ENCODE results near the gene OGG1.
A peak's percentile ranks its signal among the peaks of the same experiment; 100 is the strongest.

The OGG1 gene

GRCh38 chr3:9749645-9750555, at the start of gene OGG1:
TSS of gene OGG1 (plus strand) at chr3:9749952. CDS start at chr3:9750287, 335 bp downstream.
- DNase-seq (ENCODE audit: low spot score): peak; percentile 97

- no peak for DNase-seq (ENCODE audit: low spot score)
These were observed 49.2 kb upstream of the OGG1 start for GRCh38 chr3:9700536-9700935.

GRCh38 chr3:9701006-9701405, 48.7 kb upstream of the OGG1 start:
- no peak for DNase-seq (ENCODE audit: low spot score)

- no peak for DNase-seq (ENCODE audit: low spot score)
These were observed 48.0 kb upstream of the OGG1 start for GRCh38 chr3:9701711-9702110.

- DNase-seq (ENCODE audit: low spot score): no peak
These were observed 46.5 kb upstream of the OGG1 start for GRCh38 chr3:9703240-9703639.

- DNase-seq (ENCODE audit: low spot score): no peak
These were observed 45.9 kb upstream of the OGG1 start, which contains the start of gene CPNE9 for GRCh38 chr3:9703736-9704346. TSS of gene CPNE9 (plus strand) at chr3:9703833. CDS start at chr3:9703997, 164 bp downstream.

GRCh38 chr3:9704347-9705322, 45.1 kb upstream of the OGG1 start:
- DNase-seq (ENCODE audit: low spot score): no peak

GRCh38 chr3:9710174-9710739, 39.5 kb upstream of the OGG1 start:
- no peak for DNase-seq (ENCODE audit: low spot score)

GRCh38 chr3:9712415-9712814, 37.3 kb upstream of the OGG1 start:
- no peak for DNase-seq (ENCODE audit: low spot score)

- DNase-seq (ENCODE audit: low spot score): no peak
These were observed 36.6 kb upstream of the OGG1 start for GRCh38 chr3:9713142-9713541.

- DNase-seq (ENCODE audit: low spot score): no peak
These were observed 34.6 kb upstream of the OGG1 start for GRCh38 chr3:9715136-9715535.

GRCh38 chr3:9715764-9716437, 33.9 kb upstream of the OGG1 start:
- peak; percentile 80 for DNase-seq (ENCODE audit: low spot score)

GRCh38 chr3:9716801-9717555, 32.8 kb upstream of the OGG1 start:
- no peak for DNase-seq (ENCODE audit: low spot score)

GRCh38 chr3:9717563-9717962, 32.2 kb upstream of the OGG1 start:
- DNase-seq (ENCODE audit: low spot score): no peak

- DNase-seq (ENCODE audit: low spot score): no peak
These were observed 31.6 kb upstream of the OGG1 start for GRCh38 chr3:9718118-9718517.

- no peak for DNase-seq (ENCODE audit: low spot score)
These were observed 28.6 kb upstream of the OGG1 start for GRCh38 chr3:9721015-9721699.

GRCh38 chr3:9721700-9722060, 28.1 kb upstream of the OGG1 start:
- DNase-seq (ENCODE audit: low spot score): no peak

- no peak for DNase-seq (ENCODE audit: low spot score)
These were observed 23.8 kb upstream of the OGG1 start for GRCh38 chr3:9725775-9726515.

GRCh38 chr3:9727041-9727595, 22.6 kb upstream of the OGG1 start:
- no peak for DNase-seq (ENCODE audit: low spot score)

All from hematopoietic multipotent progenitor cell treated with erythropoietin and hydrocortisone succinate and interleukin-3 and kit ligand, for 15 days (in vitro differentiated cells).